Prostate gland (tissue), 2 donors: ENCODE results near the gene COL13A1. TPM values are rescaled to one million over a fixed set of nuclear protein-coding genes. Genes with fewer than 3 reads are reported as not detected.
A peak's percentile ranks its signal among the peaks of the same experiment; 100 is the strongest.

Source experiments
- DNase-seq: peaks from one replicate; pipeline ENCODE4 v3.0.0-alpha.2; 2019; ENCODE audit warnings: low spot score
- H3K27ac ChIP-seq, 2 donors: fragments of 200-600 bp; sonication (generic); 2 replicates each; pipeline ENCODE4 v1.5.1; 2017 to 2019
- H3K27me3 ChIP-seq: fragments of 200-600 bp; sonication (generic); replicated peaks from 2 replicates; pipeline ENCODE4 v1.5.1; 2019; ENCODE audit not compliant: insufficient read depth
- H3K36me3 ChIP-seq, 2 donors: fragments of 200-600 bp; sonication (generic); 1 replicate in 1 of 2; 2 replicates in 1 of 2; pipeline versions ENCODE4 v1.5.1 to v1.8.1; 2017 to 2019
- H3K4me1 ChIP-seq: fragments of 200-600 bp; sonication (generic); replicated peaks from 2 replicates; pipeline ENCODE4 v1.5.1; 2019
- H3K4me3 ChIP-seq, 2 donors: fragments of 200-600 bp; sonication (generic); 2 replicates each; pipeline ENCODE4 v1.5.1; 2017 to 2019
- H3K9me3 ChIP-seq: fragments of 200-600 bp; sonication (generic); 2 replicates; pipeline ENCODE4 v1.5.1; 2017
- POLR2A ChIP-seq: fragments of 450-650 bp; IDR thresholded peaks from one replicate; pipeline ENCODE4 v1.6.1; 2016; ENCODE audit warnings: antibody characterized with exemption, mild to moderate bottlenecking
- POLR2AphosphoS5 ChIP-seq: sonication (generic); formaldehyde crosslinking; IDR thresholded peaks from one replicate; pipeline ENCODE4 v1.6.1; 2017; ENCODE audit warnings: antibody characterized with exemption
- WGBS: methylation state at CpG from one replicate; pipeline ENCODE4 v1.1.5; 2018; 5-methylcytosine and 5-hydroxymethylcytosine counted together
- intact Hi-C: fragments of 100-400 bp; cut with DNase I; formaldehyde crosslinking; loops from one replicate; pipeline ENCODE4 v1.14.2; 2022
- total RNA-seq, 2 donors: library from RNA; depleted of rRNA; stranded (reverse); fragments of >200 nt; gene quantifications; one replicate each; pipeline ENCODE4 v1.1.0, GENCODE V29; 2016
- TF ChIP-seq, protein P1 (sequence below), 4 experiments: fragments of 200-600 bp in 2 of 4; fragments of 450-650 bp in 2 of 4; sonication (generic) in 2 of 4; IDR thresholded peaks; 1 replicate in 3 of 4; 2 replicates in 1 of 4; pipeline ENCODE4 v1.5.1; 2016 to 2019; ENCODE audit warnings: antibody characterized with exemption in 4 of 4, mild to moderate bottlenecking in 2 of 4, moderate library complexity in 2 of 4

COL13A1 gene
- total RNA-seq, 2 donors from 2014 or later: 2.1 to 3.0 TPM

DNA sequence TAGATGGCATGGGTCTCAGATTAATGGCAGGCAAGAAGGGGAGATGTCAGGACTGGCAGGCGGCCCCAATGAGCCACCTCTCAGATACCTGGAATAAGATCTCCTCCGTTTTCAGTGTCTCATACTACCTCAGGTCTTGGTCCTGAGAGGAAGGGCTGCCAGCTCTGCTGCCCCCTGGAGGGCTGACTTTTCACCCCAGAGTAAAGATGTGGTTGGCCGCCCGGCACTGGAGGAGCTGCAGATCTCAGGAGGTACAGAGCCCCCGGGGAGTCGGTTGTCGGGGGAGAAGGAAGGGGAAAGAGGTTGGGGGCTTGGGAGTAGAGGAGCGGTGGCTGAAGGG lies 642 bp upstream of the COL13A1 start:
- H3K27me3 ChIP-seq: no peaks in the 10 kb centered on the region
- TF ChIP-seq POLR2A (no peak), POLR2AphosphoS5 (no peak)
- TF ChIP-seq, protein P1, sequence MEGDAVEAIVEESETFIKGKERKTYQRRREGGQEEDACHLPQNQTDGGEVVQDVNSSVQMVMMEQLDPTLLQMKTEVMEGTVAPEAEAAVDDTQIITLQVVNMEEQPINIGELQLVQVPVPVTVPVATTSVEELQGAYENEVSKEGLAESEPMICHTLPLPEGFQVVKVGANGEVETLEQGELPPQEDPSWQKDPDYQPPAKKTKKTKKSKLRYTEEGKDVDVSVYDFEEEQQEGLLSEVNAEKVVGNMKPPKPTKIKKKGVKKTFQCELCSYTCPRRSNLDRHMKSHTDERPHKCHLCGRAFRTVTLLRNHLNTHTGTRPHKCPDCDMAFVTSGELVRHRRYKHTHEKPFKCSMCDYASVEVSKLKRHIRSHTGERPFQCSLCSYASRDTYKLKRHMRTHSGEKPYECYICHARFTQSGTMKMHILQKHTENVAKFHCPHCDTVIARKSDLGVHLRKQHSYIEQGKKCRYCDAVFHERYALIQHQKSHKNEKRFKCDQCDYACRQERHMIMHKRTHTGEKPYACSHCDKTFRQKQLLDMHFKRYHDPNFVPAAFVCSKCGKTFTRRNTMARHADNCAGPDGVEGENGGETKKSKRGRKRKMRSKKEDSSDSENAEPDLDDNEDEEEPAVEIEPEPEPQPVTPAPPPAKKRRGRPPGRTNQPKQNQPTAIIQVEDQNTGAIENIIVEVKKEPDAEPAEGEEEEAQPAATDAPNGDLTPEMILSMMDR (IDR thresholded peaks at IDR 0.05): peak in 3 of 4 experiments; percentile 10 to 43 (median 32)
- H3K36me3 ChIP-seq: no peaks in the 10 kb centered on the region
- H3K9me3 ChIP-seq: no peaks in the 10 kb centered on the region
- intact Hi-C loops: loop anchor here (5.0 kb wide), 1 partner anchor 111 kb away; no protein-coding TSS in a partner anchor
- H3K4me1 ChIP-seq: peaks cover 3% of the 10 kb centered on the region
- H3K27ac ChIP-seq: no peak overlapping the region
- no peak overlapping the region for H3K4me3 ChIP-seq
- no peak for DNase-seq
- 13% methylated on average over 8 of the region's 8 CpGs for WGBS

DNA sequence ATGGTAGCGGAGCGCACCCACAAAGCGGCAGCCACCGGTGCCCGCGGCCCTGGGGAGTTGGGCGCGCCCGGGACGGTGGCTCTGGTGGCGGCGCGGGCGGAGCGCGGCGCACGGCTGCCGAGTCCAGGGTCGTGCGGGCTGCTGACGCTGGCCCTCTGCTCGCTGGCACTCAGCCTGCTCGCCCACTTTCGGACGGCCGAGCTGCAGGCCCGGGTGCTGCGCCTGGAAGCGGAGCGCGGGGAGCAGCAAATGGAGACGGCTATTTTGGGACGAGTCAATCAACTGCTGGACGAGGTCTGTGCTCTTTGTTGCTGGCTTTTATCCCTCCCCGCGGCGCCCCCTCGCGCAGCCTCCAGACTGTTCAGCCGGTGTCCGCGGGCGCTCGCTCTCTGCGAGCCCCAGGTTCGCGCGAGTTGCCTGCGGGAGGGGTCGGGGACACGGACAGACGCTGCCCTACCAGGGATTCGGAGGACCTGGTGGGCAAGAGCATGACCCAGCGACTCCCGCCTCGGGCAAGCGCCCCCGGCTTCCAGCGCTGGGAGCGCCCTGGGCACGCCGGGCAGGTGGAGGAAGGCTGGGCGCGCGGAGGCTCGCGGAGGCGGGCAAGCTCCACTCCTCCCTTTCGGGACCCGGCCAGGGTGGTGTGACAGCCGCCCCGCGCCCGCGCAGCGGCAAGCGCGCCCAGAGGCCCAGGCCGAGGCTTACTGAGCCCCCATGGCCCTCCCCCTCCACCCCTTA lies 887 bp downstream of the COL13A1 start:
- peaks cover 3% of the 10 kb centered on the region for H3K4me1 ChIP-seq
- intact Hi-C loops: loop anchor here (5.0 kb wide), 1 partner anchor 110 kb away; no protein-coding TSS in a partner anchor
- H3K4me3 ChIP-seq: peak overlapping the region; percentile 37 to 42
- 0% methylated on average over 47 of the region's 80 CpGs for WGBS
- no peaks in the 10 kb centered on the region for H3K27me3 ChIP-seq
- H3K36me3 ChIP-seq: no peaks in the 10 kb centered on the region
- no peak for TF ChIP-seq POLR2A
- TF ChIP-seq, protein P1 (IDR thresholded peaks at IDR 0.05): no peak
- TF ChIP-seq POLR2AphosphoS5: no peak
- peak overlapping the region; percentile 24 to 37 for H3K27ac ChIP-seq
- DNase-seq: no peak
- no peaks in the 10 kb centered on the region for H3K9me3 ChIP-seq

- no peak overlapping the region for H3K4me3 ChIP-seq
- H3K27me3 ChIP-seq: no peaks in the 10 kb centered on the region
- no peaks in the 10 kb centered on the region for H3K36me3 ChIP-seq
- DNase-seq: no peak
- TF ChIP-seq, protein P1 (IDR thresholded peaks at IDR 0.05): no peak
- no peak for TF ChIP-seq POLR2AphosphoS5
- TF ChIP-seq POLR2A: no peak
- intact Hi-C loops: loop anchor here (5.0 kb wide), 1 partner anchor 108 kb away; no protein-coding TSS in a partner anchor
- no peaks in the 10 kb centered on the region for H3K9me3 ChIP-seq
- no peak overlapping the region for H3K27ac ChIP-seq
- 95% methylated on average over 7 of the region's 7 CpGs for WGBS
- peaks cover 3% of the 10 kb centered on the region for H3K4me1 ChIP-seq
These were observed 2.1 kb downstream of the COL13A1 start for GRCh38 chr10:69803809-69804208.

DNA sequence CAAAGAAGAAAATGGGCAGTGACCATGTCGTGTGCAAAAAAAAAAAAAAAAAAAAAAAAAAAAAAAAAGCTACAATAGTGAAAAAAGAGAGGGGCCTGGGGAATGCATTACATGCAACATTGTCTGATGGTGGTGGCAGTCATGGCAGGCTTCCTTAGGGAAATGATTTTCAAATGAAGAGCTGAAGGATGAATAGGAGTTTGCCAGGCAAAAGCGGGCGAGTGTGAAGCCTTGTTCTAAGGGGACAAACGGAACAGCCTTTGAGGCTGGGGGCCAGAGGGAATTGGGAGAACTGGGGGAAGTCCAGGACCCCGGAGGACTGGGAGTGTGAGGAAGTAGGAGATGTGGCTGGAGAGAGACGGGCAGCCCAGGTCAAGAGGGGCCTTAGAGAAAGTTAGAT lies 3.1 kb downstream of the COL13A1 start:
- H3K4me1 ChIP-seq: peaks cover 3% of the 10 kb centered on the region
- no peak overlapping the region for H3K4me3 ChIP-seq
- TF ChIP-seq, protein P1 (IDR thresholded peaks at IDR 0.05): no peak
- TF ChIP-seq POLR2AphosphoS5 (no peak), POLR2A (no peak)
- H3K27me3 ChIP-seq: no peaks in the 10 kb centered on the region
- H3K9me3 ChIP-seq: no peaks in the 10 kb centered on the region
- intact Hi-C loops: loop anchor here (5.0 kb wide), 1 partner anchor 108 kb away; no protein-coding TSS in a partner anchor
- no peak overlapping the region for H3K27ac ChIP-seq
- no peaks in the 10 kb centered on the region for H3K36me3 ChIP-seq
- no peak for DNase-seq
- WGBS: 94% methylated on average over 6 of the region's 6 CpGs

- Histone ChIP-seq H3K4me1 (no peaks in the 10 kb centered on the region), H3K4me3 (no peak overlapping the region), H3K27me3 (no peaks in the 10 kb centered on the region), H3K27ac (no peak overlapping the region), H3K36me3 (no peaks in the 10 kb centered on the region), H3K9me3 (no peaks in the 10 kb centered on the region)
- TF ChIP-seq POLR2A: no peak
- TF ChIP-seq, protein P1 (IDR thresholded peaks at IDR 0.05): no peak
- TF ChIP-seq POLR2AphosphoS5: no peak
- intact Hi-C loops: no loop called here
- 83% methylated on average over 2 of the region's 2 CpGs for WGBS
- DNase-seq: no peak
These were observed 5.4 kb downstream of the COL13A1 start for GRCh38 chr10:69807122-69807521.
